B cell (primary cell): ENCODE measurements around the gene KRR1. TPM values are rescaled to one million over a fixed set of nuclear protein-coding genes. Genes with fewer than 3 reads are reported as not detected.
"Not testable (repeated sequence)": the region's sequence is repeated elsewhere in the genome, so short reads cannot be mapped to it uniquely, and the experiment has no call there.

ENCODE experiments used
- ATAC-seq: fragments of 200-7000 bp; cut with Tn5 transposase; one replicate; pipeline ENCODE4 v1.10.0; 2021; ENCODE audit warnings: low read depth, mild to moderate bottlenecking, moderate number of reproducible peaks, moderate library complexity
- CTCF ChIA-PET: fragments of 350-600 bp; sonication (Branson Sonifier 250); formaldehyde crosslinking; loops from one replicate; lab custom pipeline; 2021; ENCODE audit warnings: antibody characterized with exemption, inconsistent platforms; lab: Charles Lee
- POLR2A ChIA-PET: fragments of 350-600 bp; sonication (Branson Sonifier 250); formaldehyde crosslinking; loops from one replicate; lab custom pipeline; 2021; ENCODE audit warnings: antibody characterized with exemption; lab: Charles Lee
- DNase-seq: peaks from one replicate; pipeline ENCODE4 v3.0.0; 2013
- H2AFZ ChIP-seq: 2 replicates; pipeline ENCODE4 v1.6.1; 2012; ENCODE audit warnings: mild to moderate bottlenecking, low read depth, low read length; ENCODE audit not compliant: insufficient read depth, poor library complexity, severe bottlenecking
- H3K27ac ChIP-seq, 2 donors: 1 replicate in 1 of 2; 2 replicates in 1 of 2; pipeline ENCODE4 v1.5.1; 2012 to 2013; ENCODE audit warnings: low read length in 2 of 2, mild to moderate bottlenecking in 2 of 2, moderate library complexity in 1 of 2
- H3K27me3 ChIP-seq, 4 experiments: fragments of 200-600 bp in 1 of 4; sonication (generic) in 1 of 4; replicated peaks in 1 of 4; 1 replicate in 2 of 4; 2 replicates in 2 of 4; pipeline versions ENCODE4 v1.6.1 to v1.7.0; 2013 to 2016; ENCODE audit warnings: low read length in 3 of 4, mild to moderate bottlenecking in 2 of 4, mixed read lengths in 1 of 4, moderate library complexity in 1 of 4; ENCODE audit not compliant: insufficient read depth in 4 of 4, control insufficient read depth in 3 of 4; ENCODE audit errors: control extremely low read depth in 1 of 4
- H3K36me3 ChIP-seq, 2 experiments: replicated peaks in 1 of 2; 1 replicate in 1 of 2; 2 replicates in 1 of 2; pipeline versions ENCODE4 v1.6.1 to v1.7.1; 2013; ENCODE audit warnings: low read length in 1 of 2; ENCODE audit not compliant: insufficient read depth in 2 of 2, control insufficient read depth in 1 of 2; ENCODE audit errors: control extremely low read depth in 1 of 2, extremely low read depth in 1 of 2
- H3K4me1 ChIP-seq, 2 donors: fragments of 200-600 bp in 1 of 2; sonication (generic) in 1 of 2; 1 replicate in 1 of 2; 2 replicates in 1 of 2; pipeline versions ENCODE4 v1.5.1 to v1.6.1; 2013 to 2017; ENCODE audit warnings: low read length in 2 of 2; ENCODE audit not compliant: control insufficient read depth in 2 of 2, insufficient read depth in 2 of 2
- H3K4me2 ChIP-seq: replicated peaks from 2 replicates; pipeline ENCODE3; 2012; ENCODE audit warnings: mild to moderate bottlenecking, low read depth, low read length; ENCODE audit not compliant: poor library complexity, severe bottlenecking
- H3K4me3 ChIP-seq, 5 experiments: fragments of 200-600 bp in 1 of 5; sonication (generic) in 1 of 5; 1 replicate in 3 of 5; 2 replicates in 2 of 5; pipeline versions ENCODE4 v1.5.1 to v1.7.0; 2011 to 2016; ENCODE audit warnings: low read length in 4 of 5, mild to moderate bottlenecking in 4 of 5, low read depth in 2 of 5, control low read depth in 1 of 5, moderate library complexity in 1 of 5; ENCODE audit not compliant: insufficient read depth in 1 of 5; ENCODE audit errors: control extremely low read depth in 1 of 5, extremely low read depth in 1 of 5
- H3K79me2 ChIP-seq: fragments of 200-600 bp; sonication (generic); one replicate; pipeline ENCODE4 v1.6.0; 2016; ENCODE audit warnings: low read length; ENCODE audit not compliant: control insufficient read depth, insufficient read depth
- H3K9ac ChIP-seq: fragments of 200-600 bp; sonication (generic); 2 replicates; pipeline ENCODE4 v1.6.1; 2017; ENCODE audit warnings: mild to moderate bottlenecking, low read length, moderate library complexity
- H3K9me3 ChIP-seq, 3 donors: one replicate each; pipeline versions ENCODE4 v1.6.1 to v1.7.1; 2013; ENCODE audit warnings: low read length in 2 of 3; ENCODE audit not compliant: control insufficient read depth in 2 of 3, insufficient read depth in 1 of 3; ENCODE audit errors: control extremely low read depth in 1 of 3
- H4K20me1 ChIP-seq: 2 replicates; pipeline ENCODE4 v1.6.0; 2012; ENCODE audit warnings: mild to moderate bottlenecking, low read length; ENCODE audit not compliant: insufficient read depth, control insufficient read depth, poor library complexity, severe bottlenecking
- H3K27ac Mint-ChIP-seq: one replicate; pipeline ENCODE4 v1.8.0; 2021; ENCODE audit warnings: mixed read lengths
- H3K27me3 Mint-ChIP-seq: one replicate; pipeline ENCODE4 v1.8.0; 2021; ENCODE audit warnings: mixed read lengths
- H3K4me1 Mint-ChIP-seq: one replicate; pipeline ENCODE4 v1.8.0; 2021; ENCODE audit warnings: mixed read lengths
- H3K4me3 Mint-ChIP-seq: one replicate; pipeline ENCODE4 v1.8.0; 2021; ENCODE audit warnings: mixed read lengths
- H3K9me3 Mint-ChIP-seq: one replicate; pipeline ENCODE4 v1.8.0; 2022; ENCODE audit warnings: mixed read lengths; ENCODE audit not compliant: insufficient read depth
- WGBS: methylation state at CpG from one replicate; pipeline ENCODE4 v1.1.5; 2013; ENCODE audit warnings: missing lambda C conversion rate; ENCODE audit not compliant: insufficient coverage; 5-methylcytosine and 5-hydroxymethylcytosine counted together
- intact Hi-C: fragments of 100-400 bp; cut with micrococcal nuclease; formaldehyde crosslinking; loops from one replicate; pipeline ENCODE4 v1.10.0; 2022
- polyA plus RNA-seq: library from polyadenylated mRNA; depleted of rRNA; stranded (reverse); fragments of >200 nt; gene quantifications from 2 replicates; pipeline ENCODE4 v1.2.3, GENCODE V29; 2012
- total RNA-seq, 2 donors: library from RNA; stranded (reverse); fragments of 120-200 nt in 1 of 2; gene quantifications; 1 replicate in 1 of 2; 2 replicates in 1 of 2; pipeline versions ENCODE4 v1.2.3 to v1.2.4, GENCODE V29; 2013 to 2022

KRR1 gene
- total and polyA plus RNA-seq, 2 donors (not counting 1 experiment from before 2014, with no cell fraction given), result 16.3 to 87.7 TPM

DNA sequence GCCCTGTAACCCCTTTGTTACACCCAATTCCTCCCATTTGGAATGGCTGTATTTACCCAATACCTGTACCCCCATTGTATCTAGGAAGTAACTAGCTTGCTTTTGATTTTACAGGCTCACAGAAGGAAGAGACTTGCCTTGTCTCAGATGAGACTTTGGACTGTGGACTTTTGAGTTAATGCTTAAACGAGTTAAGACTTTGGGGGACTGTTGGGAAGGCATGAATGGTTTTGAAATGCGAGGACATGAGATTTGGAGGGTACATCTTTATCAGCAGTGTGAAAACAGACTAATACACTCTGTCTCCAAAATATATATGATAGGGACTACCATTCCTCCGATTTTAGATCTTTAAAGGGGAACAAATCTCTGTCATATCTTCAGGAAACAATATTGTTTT lies 69.0 kb downstream of the KRR1 start:
- H3K27me3 ChIP-seq, H3K9me3 Mint-ChIP-seq, ATAC-seq, H4K20me1 ChIP-seq, H3K4me3 ChIP-seq, H3K4me2 ChIP-seq, H3K4me3 Mint-ChIP-seq, POLR2A ChIA-PET, H2AFZ ChIP-seq, H3K27ac Mint-ChIP-seq, H3K27ac ChIP-seq, intact Hi-C loops, H3K36me3 ChIP-seq, H3K4me1 ChIP-seq, H3K9ac ChIP-seq, H3K79me2 ChIP-seq, H3K4me1 Mint-ChIP-seq, DNase-seq, H3K9me3 ChIP-seq: not testable (repeated sequence)
- 100% methylated on average over 1 of the region's 3 CpGs for WGBS
- CTCF ChIA-PET, result interaction anchor here (1.3 to 1.6 kb wide), 2 partner anchors 44 to 45 kb away, joined by 3 to 4 read pairs; no protein-coding TSS in a partner anchor
- peaks cover 18% of the 10 kb centered on the region for H3K27me3 Mint-ChIP-seq

- H4K20me1 ChIP-seq, DNase-seq, H3K4me1 Mint-ChIP-seq, H3K4me2 ChIP-seq, ATAC-seq, H3K9me3 ChIP-seq, H3K4me1 ChIP-seq, H3K9me3 Mint-ChIP-seq, H3K9ac ChIP-seq, H3K4me3 ChIP-seq, H3K27me3 ChIP-seq, H3K36me3 ChIP-seq, H3K4me3 Mint-ChIP-seq, POLR2A ChIA-PET, H3K79me2 ChIP-seq, intact Hi-C loops, H3K27ac ChIP-seq, H2AFZ ChIP-seq, H3K27ac Mint-ChIP-seq: not testable (repeated sequence)
- WGBS, result 60% methylated on average over 3 of the region's 4 CpGs
- H3K27me3 Mint-ChIP-seq, result peaks cover 18% of the 10 kb centered on the region
- CTCF ChIA-PET, result interaction anchor here (1.3 to 1.6 kb wide), 2 partner anchors 44 to 46 kb away, joined by 3 to 4 read pairs; no protein-coding TSS in a partner anchor
Observed at GRCh38 chr12:75441687-75442449, 69.5 kb downstream of the KRR1 start.

Other genes starting within 250 kb of the KRR1 start
- 8.4 TPM in 2 replicates for gene CAPS2, start 181.3 kb downstream of the KRR1 start, total RNA-seq
- 1.8 and 2.3 TPM in 2 replicates for gene CAPS2, start 181.3 kb downstream of the KRR1 start, polyA plus RNA-seq
- not detected in 2 replicates for gene GLIPR1L1, start 176.9 kb downstream of the KRR1 start, total RNA-seq
- gene GLIPR1L1, start 176.9 kb downstream of the KRR1 start, polyA plus RNA-seq, result not detected in 2 replicates
- gene GLIPR1L2, start 120.5 kb downstream of the KRR1 start, total RNA-seq, result 0.46 and 0.91 TPM in 2 replicates
- gene GLIPR1L2, start 120.5 kb downstream of the KRR1 start, polyA plus RNA-seq, result 0.23 and 0.37 TPM in 2 replicates
- gene GLIPR1, start 30.9 kb downstream of the KRR1 start, total RNA-seq, result 117 and 119 TPM in 2 replicates
- gene GLIPR1, start 30.9 kb downstream of the KRR1 start, polyA plus RNA-seq, result 32.0 and 52.3 TPM in 2 replicates